NOMO-1 treated with DMSO at 0.1 percent for 48 hours (cell line): ENCODE data around the gene HLA-DQA2.
"Not testable (repeated sequence)": the region's sequence is repeated elsewhere in the genome, so short reads cannot be mapped to it uniquely, and the experiment has no call there.

Source experiments
- DNase-seq: peaks from one replicate; lab custom pipeline; 2025; ENCODE audit not compliant: unreplicated experiment; lab: John Stamatoyannopoulos, UW

Gene HLA-DQA2

DNA sequence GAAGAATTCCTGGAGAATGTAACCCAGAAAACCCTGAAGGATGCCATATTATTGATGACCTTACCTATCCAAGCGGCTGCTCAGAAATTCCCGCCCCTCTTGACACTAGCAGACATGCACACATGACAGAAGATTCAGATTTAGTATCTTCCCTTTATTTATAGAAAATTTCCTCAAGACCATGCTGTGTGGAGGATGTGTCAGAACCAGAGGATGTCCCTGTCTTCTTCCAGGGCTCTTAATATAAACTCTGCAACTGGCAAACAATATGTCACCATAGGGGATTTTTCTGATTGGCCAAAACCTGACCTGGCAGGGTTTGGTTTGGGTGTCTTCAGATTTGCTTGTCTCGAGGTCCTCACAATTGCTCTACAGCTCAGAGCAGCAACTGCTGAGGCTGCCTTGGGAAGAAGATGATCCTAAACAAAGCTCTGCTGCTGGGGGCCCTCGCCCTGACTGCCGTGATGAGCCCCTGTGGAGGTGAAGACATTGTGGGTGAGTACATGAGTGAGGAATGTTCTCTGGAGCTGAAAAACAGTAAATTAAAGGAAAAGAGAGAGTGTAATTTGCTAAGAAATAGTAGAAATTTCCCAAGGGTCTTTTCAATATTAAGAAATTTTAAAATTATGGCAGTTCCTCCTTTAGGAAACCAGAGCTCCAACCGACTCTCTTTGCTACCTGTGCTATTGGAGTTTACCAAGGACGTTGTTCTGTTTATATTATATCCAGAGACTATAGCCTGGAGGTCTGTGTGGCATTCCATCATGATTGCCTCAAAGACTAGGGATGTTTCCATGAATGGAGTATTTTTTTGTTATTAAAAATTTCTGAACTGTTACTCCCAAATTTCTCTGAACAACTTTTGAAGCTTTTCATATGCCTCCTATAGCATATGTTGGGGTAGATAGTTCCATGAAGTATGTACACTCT lies at the start of gene HLA-DQA2:
TSS of gene HLA-DQA2 (plus strand) at position 361 of the 930 bp plus-strand sequence. CDS start at position 414, 53 bp downstream.
- DNase-seq, result peak; percentile 19

DNA sequence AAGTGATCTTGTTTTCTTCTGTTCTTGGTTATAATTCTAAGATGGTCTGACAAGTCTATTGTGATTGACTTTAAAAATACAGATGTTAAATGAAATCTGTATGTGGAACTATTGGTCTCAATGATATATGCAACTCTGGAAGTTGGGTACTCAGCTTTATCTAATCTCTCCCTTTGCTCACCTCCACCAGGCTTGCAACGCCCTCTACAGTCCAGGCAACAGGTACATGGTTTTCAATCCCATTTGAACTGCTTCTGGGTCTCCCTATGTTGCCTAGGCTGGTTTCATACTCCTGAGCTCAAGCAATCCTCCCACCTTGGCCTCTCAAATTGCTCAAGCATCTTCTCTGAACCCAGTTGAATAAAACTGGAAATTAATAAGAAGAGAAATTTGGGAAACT lies 49.2 kb upstream of the HLA-DQA2 start:
- no peak for DNase-seq

DNA sequence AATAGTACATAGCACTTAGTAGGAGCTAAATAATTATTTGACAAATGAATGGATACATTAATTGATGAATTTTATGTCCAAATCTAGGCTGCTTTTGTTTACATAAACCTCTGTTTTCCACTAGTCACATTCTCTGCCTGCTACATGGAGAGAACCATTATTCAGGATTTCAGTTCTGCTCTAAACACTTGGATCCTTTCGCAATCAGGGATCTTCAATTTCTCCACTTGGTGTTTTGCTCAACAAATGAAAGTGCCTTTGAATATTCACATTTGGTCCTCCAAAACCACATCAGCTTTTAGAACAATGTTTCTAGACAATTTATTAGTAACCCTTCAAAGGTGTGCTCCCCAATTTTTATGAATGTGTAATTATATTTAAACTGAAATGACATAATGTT lies 44.2 kb upstream of the HLA-DQA2 start:
- no peak for DNase-seq

DNA sequence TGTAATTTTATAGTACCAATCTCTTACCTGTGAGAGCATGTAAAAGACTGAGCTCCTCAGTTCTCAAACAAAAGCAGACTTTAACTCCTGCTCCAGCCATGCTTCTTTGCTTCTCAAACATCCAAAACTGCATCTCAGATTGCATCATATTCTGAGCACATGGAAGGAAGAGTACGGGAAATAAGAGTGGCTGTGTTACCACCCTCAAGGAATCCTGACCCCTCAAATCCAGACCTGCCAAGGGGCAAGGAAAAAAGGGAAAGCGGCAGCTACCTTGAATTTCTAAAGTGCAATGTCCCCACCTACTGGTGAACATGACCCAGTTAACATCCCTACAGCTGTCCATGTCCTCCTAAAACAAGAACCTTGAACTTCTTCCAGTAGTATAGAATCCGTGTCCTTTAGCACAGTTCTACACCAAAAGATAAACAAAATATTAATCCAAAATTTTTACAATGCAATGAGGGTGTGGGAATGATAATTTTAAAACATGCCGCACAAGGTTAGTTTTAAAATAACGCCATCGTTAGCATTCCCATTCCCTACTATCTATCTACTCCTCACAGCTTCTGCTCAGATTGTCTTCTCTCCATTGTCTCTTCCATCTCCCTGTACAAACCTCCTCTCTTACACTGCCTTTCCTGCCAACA lies 40.7 kb upstream of the HLA-DQA2 start:
- peak; percentile 50 for DNase-seq

DNA sequence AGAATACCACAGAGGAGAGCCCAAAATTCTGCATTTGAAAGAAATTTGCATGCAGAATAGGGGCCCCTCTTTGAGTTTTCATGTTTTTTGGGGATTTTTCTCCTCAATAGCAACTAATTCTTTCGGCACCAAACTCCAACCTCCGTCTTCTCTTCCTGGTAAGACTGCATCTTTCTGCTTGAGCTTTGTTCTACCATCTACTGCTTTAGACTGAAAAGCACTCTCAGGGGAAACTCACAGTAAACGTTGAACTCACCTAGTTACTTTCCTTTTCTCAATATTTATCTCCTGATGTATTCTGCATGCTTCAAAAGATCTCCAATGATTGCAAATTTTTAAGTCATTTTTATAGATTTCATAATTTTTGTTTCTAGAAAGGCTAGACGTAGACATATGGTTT lies 37.8 kb upstream of the HLA-DQA2 start:
- DNase-seq, result no peak

DNA sequence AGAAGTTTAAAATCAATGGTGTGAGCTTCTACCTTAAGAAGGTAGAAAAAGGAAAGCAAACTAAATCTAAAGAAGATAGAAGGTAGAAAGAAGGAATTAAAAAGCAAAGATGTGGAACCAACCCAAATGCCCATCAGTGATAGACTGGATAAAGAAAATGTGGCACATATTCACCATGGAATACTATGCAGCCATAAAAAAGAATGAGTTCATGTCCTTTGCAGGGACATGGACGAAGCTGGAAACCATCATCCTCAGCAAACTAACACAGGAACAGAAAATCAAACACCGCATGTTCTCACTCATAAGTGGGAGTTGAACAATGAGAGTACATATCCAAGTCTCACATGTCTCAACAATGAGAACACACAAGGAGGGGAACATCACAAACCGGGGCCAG lies 36.0 kb upstream of the HLA-DQA2 start:
- not testable (repeated sequence) for DNase-seq

DNA sequence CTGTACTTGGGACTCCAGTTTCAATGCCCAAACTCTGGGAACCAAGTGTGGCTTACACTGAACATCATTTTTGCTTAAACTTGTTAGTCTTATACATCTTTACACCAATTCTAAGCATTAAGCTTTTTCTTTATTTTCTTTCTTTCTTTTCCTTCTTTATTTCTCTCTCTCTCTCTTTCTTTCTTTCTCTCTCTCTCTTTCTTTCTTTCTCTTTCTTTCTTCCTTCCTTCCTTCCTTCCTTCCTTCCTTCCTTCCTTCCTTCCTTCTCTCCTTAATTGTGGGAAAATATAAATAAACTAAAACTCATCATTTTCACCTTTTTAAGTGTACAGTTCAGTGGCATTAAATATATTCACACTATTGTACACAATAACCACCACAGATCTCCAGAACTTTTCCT lies 31.6 kb upstream of the HLA-DQA2 start:
- no peak for DNase-seq

DNA sequence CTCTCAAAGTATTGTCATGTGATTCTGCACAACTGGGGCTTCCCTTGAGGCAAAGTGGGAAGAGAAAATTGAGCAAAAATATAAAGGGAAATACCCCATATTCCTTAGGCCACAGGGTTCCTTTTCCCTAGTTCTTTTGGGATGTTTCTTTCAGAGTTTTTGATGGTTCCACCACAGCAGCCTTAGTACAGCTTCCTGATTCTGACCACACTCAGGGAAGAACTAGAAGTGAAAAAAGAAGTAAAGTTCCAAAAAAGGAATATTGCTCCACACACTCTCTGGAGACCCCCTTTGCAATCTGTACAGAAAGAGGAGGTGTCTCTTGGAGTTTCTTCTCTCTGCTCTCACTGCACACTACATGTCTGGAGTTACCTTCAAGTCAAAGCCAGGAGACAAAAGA lies 27.9 kb upstream of the HLA-DQA2 start:
- no peak for DNase-seq

DNA sequence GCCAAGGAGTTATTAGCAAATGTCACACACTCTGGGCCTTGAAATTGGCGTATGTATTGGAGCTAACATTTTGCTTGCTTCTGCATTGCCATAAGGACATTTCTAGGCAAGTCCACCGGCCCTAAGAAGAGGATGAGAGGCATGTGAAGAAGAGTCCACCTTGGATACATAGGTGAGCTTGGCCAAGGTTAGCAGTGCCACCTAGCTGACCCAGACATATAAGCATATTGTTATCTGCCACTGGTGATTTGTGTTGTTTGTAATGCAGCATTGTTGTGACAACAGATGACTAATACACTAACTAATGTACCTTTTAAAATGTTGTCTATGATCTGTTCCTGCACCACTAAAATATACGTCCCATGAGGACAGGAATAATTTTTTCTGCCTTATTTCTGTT lies 24.8 kb upstream of the HLA-DQA2 start:
- no peak for DNase-seq

DNA sequence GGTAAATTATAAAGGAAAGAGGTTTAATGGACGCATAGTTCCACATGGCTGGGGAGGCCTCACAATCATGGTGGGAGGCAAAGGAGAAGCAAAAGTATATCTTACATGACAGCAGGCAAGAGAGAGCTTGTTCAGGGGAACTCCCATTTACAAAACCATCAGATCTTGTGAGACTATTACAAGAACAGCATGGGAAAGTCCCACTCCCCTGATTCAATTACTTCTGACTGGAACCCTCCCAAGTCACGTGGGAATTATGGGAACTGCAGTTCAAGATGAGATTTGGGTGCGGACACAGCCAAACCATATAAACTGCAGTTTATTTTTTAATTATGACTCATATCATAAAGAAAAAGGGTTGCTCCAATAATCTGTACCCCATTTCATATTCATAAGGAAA lies 22.3 kb upstream of the HLA-DQA2 start:
- DNase-seq, result no peak

DNA sequence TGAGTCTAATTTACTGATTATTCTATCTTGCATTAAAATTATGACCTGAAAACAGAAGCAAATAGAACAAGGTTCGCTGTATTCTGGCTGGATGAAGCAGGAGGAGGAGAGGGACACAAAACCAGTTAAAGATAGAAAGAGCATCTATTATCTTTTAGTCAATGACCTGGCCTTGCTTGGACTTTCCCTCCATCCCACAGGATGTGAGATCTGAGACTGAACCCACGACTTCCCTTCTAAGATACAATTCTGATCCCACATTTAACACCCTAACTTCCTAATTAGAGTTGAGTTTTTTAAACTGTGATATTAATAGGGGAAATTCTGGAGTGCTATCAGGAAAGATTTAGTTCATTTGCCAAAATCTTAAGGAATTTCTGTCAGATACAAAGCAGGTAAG lies 3.1 kb upstream of the HLA-DQA2 start:
- DNase-seq, result no peak

DNA sequence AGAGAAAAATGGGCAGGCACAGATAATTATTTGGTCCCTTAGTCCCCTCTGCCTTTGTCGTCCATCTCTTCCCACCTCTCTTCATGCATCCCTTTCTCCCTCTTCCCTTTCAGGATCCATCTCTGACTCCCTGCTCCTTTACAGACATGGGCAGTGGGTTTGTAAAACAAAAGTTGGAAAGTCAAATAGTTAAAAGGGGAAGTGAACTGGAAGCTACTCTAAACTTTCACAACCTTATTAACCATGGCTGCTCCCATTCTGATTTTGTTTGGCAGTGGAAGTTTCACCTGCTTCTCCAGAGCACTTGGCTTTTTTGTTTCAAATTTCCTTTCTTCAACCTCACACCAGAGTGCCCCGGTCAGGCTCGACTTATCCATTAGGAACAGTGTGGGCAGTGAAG lies 1.2 kb downstream of the HLA-DQA2 start:
- peak; percentile 23 for DNase-seq

DNA sequence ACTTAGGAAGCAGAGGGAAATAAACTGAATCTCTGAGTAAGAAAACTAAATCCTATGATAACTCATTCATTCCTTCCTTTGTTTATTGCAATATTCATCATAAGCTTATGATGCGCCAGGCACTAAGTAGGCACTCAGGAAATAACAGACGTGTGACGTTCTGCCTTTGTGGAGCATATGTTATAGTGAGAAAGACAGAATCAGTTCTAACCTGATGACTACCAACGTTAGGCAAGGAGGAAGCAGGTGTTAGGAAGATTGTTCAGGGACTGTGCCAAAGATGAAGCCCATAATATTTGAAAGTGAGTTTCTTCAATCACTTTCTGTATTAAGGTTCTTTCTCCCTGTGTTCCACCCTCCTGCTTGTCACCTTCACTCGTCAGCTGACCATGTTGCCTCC lies 3.6 kb downstream of the HLA-DQA2 start:
- no peak for DNase-seq

DNA sequence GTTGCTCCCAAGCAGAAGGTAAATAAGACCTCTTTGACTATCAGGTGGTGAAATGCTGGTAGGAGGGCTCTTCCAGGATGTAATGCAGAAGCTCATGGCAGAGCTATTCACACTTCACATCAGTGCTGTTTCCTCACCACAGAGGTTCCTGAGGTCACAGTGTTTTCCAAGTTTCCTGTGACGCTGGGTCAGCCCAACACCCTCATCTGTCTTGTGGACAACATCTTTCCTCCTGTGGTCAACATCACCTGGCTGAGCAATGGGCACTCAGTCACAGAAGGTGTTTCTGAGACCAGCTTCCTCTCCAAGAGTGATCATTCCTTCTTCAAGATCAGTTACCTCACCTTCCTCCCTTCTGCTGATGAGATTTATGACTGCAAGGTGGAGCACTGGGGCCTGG lies 4.5 kb downstream of the HLA-DQA2 start:
- not testable (repeated sequence) for DNase-seq

DNA sequence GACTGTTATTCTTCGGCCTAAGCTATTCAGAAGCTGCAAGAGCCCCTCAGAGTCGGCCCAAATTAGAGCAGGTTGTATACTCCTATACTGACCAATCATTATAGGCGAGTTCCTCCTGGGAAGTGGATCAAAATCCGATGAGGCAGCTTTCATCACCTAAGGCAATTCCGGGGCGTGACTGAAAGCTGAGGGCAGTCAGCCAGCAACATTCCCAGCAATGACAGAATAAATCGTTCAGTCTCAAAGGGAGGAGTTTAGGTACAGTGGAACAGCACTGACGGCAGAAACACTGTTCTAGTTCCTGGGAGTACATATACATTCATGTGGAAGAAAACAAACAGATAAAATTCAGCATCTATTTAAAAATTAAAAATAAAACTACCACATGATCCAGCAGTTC lies 11.4 kb downstream of the HLA-DQA2 start:
- DNase-seq, result no peak

DNA sequence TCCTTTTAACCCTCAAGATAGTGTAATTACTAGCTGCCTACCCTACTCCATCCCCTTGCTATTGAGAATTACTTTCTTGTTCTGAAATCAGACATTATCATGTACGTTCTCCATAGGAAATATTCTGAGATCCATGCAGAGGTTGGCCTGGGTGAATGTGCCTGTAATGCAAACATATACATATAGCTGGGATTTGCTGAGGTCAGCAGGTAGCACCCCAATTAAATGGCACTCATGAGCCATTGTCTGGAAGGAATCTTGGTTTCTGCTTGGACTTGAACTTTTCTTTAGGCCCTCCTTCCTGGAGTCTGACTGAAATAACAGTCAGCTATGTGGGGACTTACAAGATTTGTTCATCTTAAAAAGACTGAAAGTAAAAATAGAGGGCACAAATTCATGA lies 18.5 kb downstream of the HLA-DQA2 start:
- no peak for DNase-seq

DNA sequence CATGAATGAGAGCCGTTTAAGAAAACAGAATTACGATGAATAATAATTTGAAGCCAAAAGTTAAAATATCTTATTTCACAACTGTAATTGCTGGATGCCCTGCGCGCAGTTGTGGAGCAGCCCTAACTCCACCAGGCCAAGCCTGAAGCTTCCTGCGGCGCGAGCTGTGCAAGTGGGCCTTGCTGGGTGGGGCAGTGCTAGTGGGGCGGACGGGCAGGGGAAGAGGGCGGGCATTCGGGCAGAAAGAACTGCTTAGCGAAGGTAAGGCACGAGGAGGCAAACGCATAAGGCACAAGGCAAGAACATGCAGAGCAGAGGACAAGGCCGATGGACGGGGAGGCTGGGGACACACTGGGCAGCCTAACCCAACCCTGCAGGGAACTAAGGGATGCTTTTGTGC lies 19.9 kb downstream of the HLA-DQA2 start:
- DNase-seq, result no peak

DNA sequence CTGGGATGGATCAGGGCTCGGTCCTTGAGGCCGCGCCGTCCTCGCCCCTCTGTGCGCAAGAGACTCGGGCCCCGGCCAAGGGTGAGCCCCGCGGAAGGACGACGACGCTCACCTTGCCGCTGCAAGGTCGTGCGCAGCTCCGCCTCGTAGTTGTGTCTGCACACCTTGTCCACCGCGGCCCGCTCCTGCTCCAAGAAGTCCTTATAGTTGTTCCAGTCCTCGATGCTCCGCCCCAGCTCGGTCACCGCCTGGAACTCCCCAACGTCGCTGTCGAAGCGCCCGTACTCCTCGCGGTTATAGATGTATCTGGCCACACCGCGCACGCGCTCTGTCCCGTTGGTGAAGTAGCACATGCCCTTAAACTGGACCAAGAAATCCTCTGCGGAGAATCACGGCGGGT lies 20.4 kb downstream of the HLA-DQA2 start:
- DNase-seq, result no peak

DNA sequence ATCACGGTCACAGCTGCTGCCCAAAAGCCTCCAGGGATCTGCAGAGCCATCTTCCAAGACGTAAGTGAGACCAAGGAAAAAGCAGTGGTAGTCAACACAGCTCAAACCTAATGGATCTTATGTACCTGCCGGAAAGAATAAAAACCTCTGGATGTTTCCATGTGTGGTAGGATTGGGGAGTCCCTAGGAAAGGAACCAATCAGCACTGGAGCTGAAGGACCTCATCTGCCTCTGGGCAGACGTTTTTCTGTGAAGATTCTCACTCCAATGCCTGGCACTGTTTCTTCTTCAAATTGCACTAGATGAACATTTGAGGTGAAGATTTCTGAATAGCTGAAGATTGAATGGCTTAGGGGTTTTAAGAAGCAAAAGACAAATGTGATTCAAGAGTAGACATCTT lies 22.2 kb downstream of the HLA-DQA2 start, which contains the start of gene HLA-DQB2:
TSS of gene HLA-DQB2 (minus strand) at position 112 of the 400 bp plus-strand sequence. CDS start at position 50, 62 bp downstream.
- DNase-seq, result no peak

DNA sequence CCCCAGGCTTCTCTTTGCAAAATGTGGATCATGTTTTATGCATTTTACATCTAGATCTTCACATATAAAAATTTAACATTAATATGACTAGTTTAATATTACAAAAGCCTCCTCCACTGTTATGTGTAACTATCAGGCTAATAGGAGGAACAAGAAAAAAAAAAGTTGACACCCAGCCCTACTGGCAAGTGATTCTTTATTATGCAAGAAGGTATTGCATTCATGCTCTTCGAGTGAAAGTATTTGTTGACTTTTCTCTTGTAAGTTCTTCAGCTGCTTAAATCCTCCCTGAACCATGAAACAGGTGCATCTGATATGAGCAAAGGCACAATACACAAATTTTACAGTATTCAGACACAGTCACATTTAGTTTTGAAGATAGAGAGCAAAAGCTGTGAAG lies 22.9 kb downstream of the HLA-DQA2 start:
- DNase-seq, result peak; percentile 2

DNA sequence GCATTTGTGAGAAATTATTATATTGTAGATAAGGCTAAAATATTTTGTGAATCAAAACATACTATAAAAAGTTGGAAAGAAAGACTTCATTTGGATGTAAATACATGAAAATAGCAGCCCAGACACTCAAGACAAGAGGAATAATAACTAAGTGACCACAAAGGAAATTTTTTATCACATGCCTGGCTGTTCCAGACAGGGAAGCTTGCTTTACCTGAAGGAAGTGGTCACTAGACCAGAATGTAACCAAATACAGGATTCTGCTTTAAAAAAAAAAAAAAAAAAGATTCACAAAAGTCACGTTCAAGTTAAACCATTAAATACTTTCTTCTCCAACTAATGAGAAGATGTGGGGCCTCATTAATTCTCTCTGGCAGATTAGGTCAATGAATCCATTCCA lies 31.5 kb downstream of the HLA-DQA2 start:
- no peak for DNase-seq

DNA sequence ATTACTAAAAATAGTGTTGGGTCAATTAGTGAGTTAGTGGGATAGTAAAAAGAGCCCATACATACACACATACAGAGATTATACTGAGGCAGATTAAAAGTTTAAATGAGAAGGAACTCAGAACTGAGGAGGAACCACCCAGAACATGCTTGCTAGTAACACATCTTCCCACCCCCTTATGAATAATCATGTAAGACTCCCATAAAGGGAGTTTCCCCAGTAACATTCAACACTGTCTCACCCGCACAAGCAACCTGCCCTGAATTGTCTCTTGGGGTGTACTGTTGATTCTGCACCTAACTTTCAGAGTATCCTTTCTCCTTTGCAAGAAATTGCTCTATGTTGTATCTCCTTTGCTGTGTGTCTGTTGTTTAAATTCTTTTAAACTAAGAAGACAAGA lies 33.2 kb downstream of the HLA-DQA2 start:
- DNase-seq, result no peak
